ENCODE results near the gene ICOSLG. TPM values are rescaled to one million over a fixed set of nuclear protein-coding genes. Genes with fewer than 3 reads are reported as not detected.
"Not testable (repeated sequence)": the region's sequence is repeated elsewhere in the genome, so short reads cannot be mapped to it uniquely, and the experiment has no call there.

ICOSLG gene
- polyA plus RNA-seq (2012; ENCODE audit: missing spikeins) = 7.7 TPM

- DNase-seq (ENCODE audit: insufficient read length); FAIRE-seq: not testable (repeated sequence)
These were observed at the start of gene ICOSLG for GRCh38 chr21:44240842-44241241. ICOSLG (minus strand) TSS chr21:44240943; CDS start chr21:44240817, 126 bp downstream.

GRCh38 chr21:44289381-44290010, 48.8 kb upstream of the ICOSLG start:
- DNase-seq (ENCODE audit: insufficient read length) (no peak), FAIRE-seq (no peak)
- TF ChIP-seq TAF1 (IDR thresholded peaks at IDR 0.05; ENCODE audit: borderline replicate concordance, low read depth, low read length) = no peak
- TF ChIP-seq POLR2AphosphoS5 (IDR thresholded peaks at IDR 0.05; ENCODE audit: low read depth, low read length) = no peak
- TF ChIP-seq POLR2A (IDR thresholded peaks at IDR 0.05; ENCODE audit: low read depth, low read length) = no peak

GRCh38 chr21:44288251-44289110, 47.7 kb upstream of the ICOSLG start:
- DNase-seq (ENCODE audit: insufficient read length) (no peak), FAIRE-seq (no peak)
- TF ChIP-seq TAF1 (IDR thresholded peaks at IDR 0.05; ENCODE audit: borderline replicate concordance, low read depth, low read length) (no peak), POLR2AphosphoS5 (IDR thresholded peaks at IDR 0.05; ENCODE audit: low read depth, low read length) (no peak), POLR2A (IDR thresholded peaks at IDR 0.05; ENCODE audit: low read depth, low read length) (no peak)

- TF ChIP-seq POLR2AphosphoS5 (IDR thresholded peaks at IDR 0.05; ENCODE audit: low read depth, low read length) (no peak), TAF1 (IDR thresholded peaks at IDR 0.05; ENCODE audit: borderline replicate concordance, low read depth, low read length) (no peak)
- DNase-seq (ENCODE audit: insufficient read length) = no peak
- no peak for FAIRE-seq
These were observed 46.2 kb upstream of the ICOSLG start for GRCh38 chr21:44286716-44287632.

GRCh38 chr21:44286086-44286715, 45.5 kb upstream of the ICOSLG start:
- TF ChIP-seq POLR2A (IDR thresholded peaks at IDR 0.05; ENCODE audit: low read depth, low read length) (no peak), TAF1 (IDR thresholded peaks at IDR 0.05; ENCODE audit: borderline replicate concordance, low read depth, low read length) (no peak), POLR2AphosphoS5 (IDR thresholded peaks at IDR 0.05; ENCODE audit: low read depth, low read length) (no peak)
- DNase-seq (ENCODE audit: insufficient read length) (no peak), FAIRE-seq (no peak)

GRCh38 chr21:44285138-44285992, 44.6 kb upstream of the ICOSLG start, which contains the start of gene AIRE:
AIRE (plus strand) TSS chr21:44285876; CDS start chr21:44286007, 131 bp downstream.
- DNase-seq (ENCODE audit: insufficient read length) = no peak
- no peak for TF ChIP-seq POLR2A (IDR thresholded peaks at IDR 0.05; ENCODE audit: low read depth, low read length)
- TF ChIP-seq TAF1 (IDR thresholded peaks at IDR 0.05; ENCODE audit: borderline replicate concordance, low read depth, low read length) = no peak
- TF ChIP-seq POLR2AphosphoS5 (IDR thresholded peaks at IDR 0.05; ENCODE audit: low read depth, low read length) = no peak
- no peak for FAIRE-seq

GRCh38 chr21:44283948-44284347, 43.2 kb upstream of the ICOSLG start:
- FAIRE-seq (no peak), DNase-seq (ENCODE audit: insufficient read length) (no peak)
- TF ChIP-seq TAF1 (IDR thresholded peaks at IDR 0.05; ENCODE audit: borderline replicate concordance, low read depth, low read length) = no peak
- TF ChIP-seq POLR2AphosphoS5 (IDR thresholded peaks at IDR 0.05; ENCODE audit: low read depth, low read length) = no peak
- no peak for TF ChIP-seq POLR2A (IDR thresholded peaks at IDR 0.05; ENCODE audit: low read depth, low read length)

- FAIRE-seq; DNase-seq (ENCODE audit: insufficient read length): not testable (repeated sequence)
These were observed 42.6 kb upstream of the ICOSLG start for GRCh38 chr21:44283211-44283785.

GRCh38 chr21:44282370-44282769, 41.6 kb upstream of the ICOSLG start:
- DNase-seq (ENCODE audit: insufficient read length) = no peak
- TF ChIP-seq TAF1 (IDR thresholded peaks at IDR 0.05; ENCODE audit: borderline replicate concordance, low read depth, low read length) (no peak), POLR2A (IDR thresholded peaks at IDR 0.05; ENCODE audit: low read depth, low read length) (no peak), POLR2AphosphoS5 (IDR thresholded peaks at IDR 0.05; ENCODE audit: low read depth, low read length) (no peak)
- no peak for FAIRE-seq

- FAIRE-seq (no peak), DNase-seq (ENCODE audit: insufficient read length) (no peak)
- TF ChIP-seq TAF1 (IDR thresholded peaks at IDR 0.05; ENCODE audit: borderline replicate concordance, low read depth, low read length) (no peak), POLR2AphosphoS5 (IDR thresholded peaks at IDR 0.05; ENCODE audit: low read depth, low read length) (no peak), POLR2A (IDR thresholded peaks at IDR 0.05; ENCODE audit: low read depth, low read length) (no peak)
These were observed 41.1 kb upstream of the ICOSLG start for GRCh38 chr21:44281801-44282200.

Measured in GM12892 (cell line).